ENCODE measurements around the gene SLC35A3.

The SLC35A3 gene

DNA sequence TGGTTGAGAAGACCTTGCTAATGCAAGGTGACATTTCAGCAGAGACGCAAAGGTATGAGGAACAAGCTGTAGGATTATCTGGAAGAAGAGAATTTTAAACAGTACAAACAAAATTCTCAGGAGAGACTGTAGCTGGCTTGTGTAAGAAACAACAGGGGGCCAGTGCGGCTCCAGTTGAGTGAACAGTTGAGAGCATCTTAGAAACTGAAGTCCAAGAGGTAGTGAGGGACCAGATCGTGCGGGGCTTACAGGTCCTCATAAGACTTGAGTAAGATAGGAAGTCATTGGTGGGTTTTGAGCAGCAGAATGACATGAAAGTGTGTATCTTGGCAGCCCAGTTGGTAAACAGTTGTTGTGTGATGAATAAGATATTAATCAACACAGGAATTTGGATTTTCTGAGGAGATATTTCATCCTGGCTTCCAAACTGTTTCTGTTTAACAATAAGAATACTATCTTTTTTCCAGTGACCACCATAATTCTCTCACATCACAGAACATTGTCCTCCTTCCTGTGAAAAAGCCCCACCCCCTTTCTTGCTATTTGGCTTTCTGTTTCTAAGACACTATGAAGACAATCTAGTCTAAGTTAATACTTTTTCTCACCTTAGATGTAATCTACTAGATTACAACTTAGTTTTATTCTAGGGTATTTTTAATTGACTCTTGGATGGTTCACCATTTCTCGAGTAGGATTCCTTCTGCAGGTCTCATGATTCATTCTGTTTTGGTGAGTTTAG is 100.6 kb downstream of the SLC35A3 start:
- Histone ChIP-seq H2BK12ac (ENCODE audit: low read length) (no peak overlapping the region), H2AFZ (ENCODE audit: low read length) (no peak overlapping the region), H3K9me3 (replicated peaks in 1 of 2; ENCODE audit: control insufficient read depth in 2 of 2, insufficient read depth in 1 of 2, low read depth in 1 of 2, low read length in 2 of 2) (no peaks in the 10 kb centered on the region), H3K4me1 (ENCODE audit: control insufficient read depth in 2 of 2, insufficient read depth in 1 of 2, low read depth in 1 of 2, low read length in 2 of 2) (no peaks in the 10 kb centered on the region), H3K4me3 (ENCODE audit: low read length in 2 of 2) (no peak overlapping the region), H4K8ac (ENCODE audit: low read depth, low read length) (no peak overlapping the region), H3K36me3 (replicated peaks in 1 of 2; ENCODE audit: control insufficient read depth in 2 of 2, insufficient read depth in 2 of 2, low read length in 2 of 2) (peaks cover 23 to 96% of the 10 kb centered on the region in 2 donors), H3K18ac (ENCODE audit: low read length) (no peak overlapping the region), H2BK120ac (ENCODE audit: low read depth, low read length) (no peak overlapping the region), H4K91ac (ENCODE audit: low read depth, low read length, poor library complexity) (no peak overlapping the region), H3K23ac (ENCODE audit: low read depth, low read length, poor library complexity) (no peak overlapping the region), H3K4ac (ENCODE audit: low read length) (no peak overlapping the region), H3K14ac (ENCODE audit: low read length) (no peak overlapping the region), H3K27me3 (ENCODE audit: control insufficient read depth in 3 of 3, insufficient read depth in 3 of 3, low read depth in 1 of 3, low read length in 3 of 3) (no peaks in the 10 kb centered on the region), H2AK5ac (ENCODE audit: low read depth, low read length) (no peak overlapping the region), H3K79me1 (ENCODE audit: low read depth, low read length) (no peaks in the 10 kb centered on the region), H2BK5ac (ENCODE audit: low read length) (no peak overlapping the region), H2BK15ac (ENCODE audit: low read length) (no peak overlapping the region), H3K9ac (ENCODE audit: low read depth, low read length, poor library complexity) (no peak overlapping the region), H3K27ac (replicated peaks; ENCODE audit: low read length) (no peak overlapping the region), H3K4me2 (ENCODE audit: insufficient read depth, low read length, poor library complexity, severe bottlenecking) (no peak overlapping the region)
- no CpG with 5 or more reads among the region's 5 CpGs for whole genome bisulfite sequencing, 2 donors (ENCODE audit: extremely low coverage in 2 of 2, insufficient read length in 2 of 2, insufficient replicate concordance in 1 of 2)
- DNase-seq (ENCODE audit: low spot score): no peak

DNA sequence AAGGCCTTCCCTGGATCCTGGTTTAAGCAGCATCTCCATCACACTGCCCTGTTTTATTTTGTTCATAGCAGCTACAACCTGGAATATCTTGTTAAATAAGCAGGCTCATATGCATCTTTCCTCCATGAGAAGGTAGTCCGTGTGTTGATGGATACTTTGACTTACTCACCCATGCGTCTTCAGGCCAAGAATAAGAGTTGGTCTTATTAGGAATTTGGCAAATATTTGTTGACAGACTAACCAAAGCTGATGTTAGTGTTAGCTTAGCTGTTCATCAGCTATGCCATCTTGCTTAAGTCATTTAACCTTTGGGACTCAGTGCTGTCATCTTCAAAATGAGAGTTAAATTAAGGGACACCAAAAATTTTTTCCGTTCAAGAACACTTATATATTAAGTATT is 103.7 kb downstream of the SLC35A3 start:
- peaks cover 17 to 99% of the 10 kb centered on the region in 2 donors for H3K36me3 ChIP-seq (replicated peaks in 1 of 2; ENCODE audit: control insufficient read depth in 2 of 2, insufficient read depth in 2 of 2, low read length in 2 of 2)
- WGBS, 2 donors (ENCODE audit: extremely low coverage in 2 of 2, insufficient read length in 2 of 2, insufficient replicate concordance in 1 of 2): no CpG with 5 or more reads among the region's 3 CpGs

DNA sequence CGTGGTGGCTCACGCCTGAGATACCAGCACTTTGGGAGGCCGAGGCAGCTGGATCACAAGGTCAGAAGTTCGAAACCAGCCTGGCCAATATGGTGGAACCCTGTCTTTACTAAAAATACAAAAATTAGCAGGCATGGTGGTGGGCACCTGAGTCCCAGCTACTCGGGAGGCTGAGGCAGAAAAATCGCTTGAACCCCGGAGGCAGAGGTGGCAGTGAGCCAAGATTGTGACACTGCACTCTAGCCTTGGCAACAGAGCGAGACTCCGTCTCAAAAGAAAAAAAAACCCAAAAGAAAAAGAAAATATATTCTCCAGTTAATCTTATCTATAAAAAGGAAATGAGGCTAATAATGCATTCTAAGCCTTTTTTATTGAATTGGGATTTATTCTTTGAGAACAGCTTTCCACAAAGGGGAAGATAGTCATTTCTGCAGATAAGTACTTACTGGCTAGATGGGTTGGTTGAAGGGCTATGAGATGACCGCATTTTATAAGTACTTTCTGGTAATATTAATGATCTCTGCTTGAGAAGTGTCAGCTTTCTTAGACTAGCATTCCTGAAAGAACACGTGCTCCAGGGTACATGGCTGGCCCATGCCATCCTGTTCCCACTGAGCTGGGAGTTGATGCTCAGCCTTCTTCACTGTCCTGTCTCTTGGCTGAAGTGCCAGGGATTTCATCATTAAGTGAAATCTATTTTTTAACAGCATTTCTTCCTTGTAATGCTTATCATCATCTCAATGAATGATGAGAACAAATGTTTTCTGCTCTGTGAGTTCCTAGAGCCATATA is 105.0 kb downstream of the SLC35A3 start:
- Histone ChIP-seq H2AK5ac (ENCODE audit: low read depth, low read length) (no peak overlapping the region), H3K23ac (ENCODE audit: low read depth, low read length, poor library complexity) (no peak overlapping the region), H2BK15ac (ENCODE audit: low read length) (no peak overlapping the region), H4K91ac (ENCODE audit: low read depth, low read length, poor library complexity) (no peak overlapping the region), H2BK120ac (ENCODE audit: low read depth, low read length) (no peak overlapping the region), H3K9me3 (replicated peaks in 1 of 2; ENCODE audit: control insufficient read depth in 2 of 2, insufficient read depth in 1 of 2, low read depth in 1 of 2, low read length in 2 of 2) (no peaks in the 10 kb centered on the region), H3K14ac (ENCODE audit: low read length) (no peak overlapping the region), H3K4me2 (ENCODE audit: insufficient read depth, low read length, poor library complexity, severe bottlenecking) (no peak overlapping the region), H3K79me1 (ENCODE audit: low read depth, low read length) (no peaks in the 10 kb centered on the region), H3K27me3 (ENCODE audit: control insufficient read depth in 3 of 3, insufficient read depth in 3 of 3, low read depth in 1 of 3, low read length in 3 of 3) (no peaks in the 10 kb centered on the region), H2AFZ (ENCODE audit: low read length) (no peak overlapping the region), H3K4ac (ENCODE audit: low read length) (no peak overlapping the region), H4K8ac (ENCODE audit: low read depth, low read length) (no peak overlapping the region), H3K27ac (replicated peaks; ENCODE audit: low read length) (no peak overlapping the region), H3K4me1 (ENCODE audit: control insufficient read depth in 2 of 2, insufficient read depth in 1 of 2, low read depth in 1 of 2, low read length in 2 of 2) (no peaks in the 10 kb centered on the region), H3K9ac (ENCODE audit: low read depth, low read length, poor library complexity) (no peak overlapping the region), H3K36me3 (replicated peaks in 1 of 2; ENCODE audit: control insufficient read depth in 2 of 2, insufficient read depth in 2 of 2, low read length in 2 of 2) (peaks cover 16 to 99% of the 10 kb centered on the region in 2 donors), H2BK5ac (ENCODE audit: low read length) (no peak overlapping the region), H3K4me3 (ENCODE audit: low read length in 2 of 2) (no peak overlapping the region), H3K18ac (ENCODE audit: low read length) (no peak overlapping the region), H2BK12ac (ENCODE audit: low read length) (no peak overlapping the region)
- no CpG with 5 or more reads among the region's 11 CpGs for WGBS, 2 donors (ENCODE audit: extremely low coverage in 2 of 2, insufficient read length in 2 of 2, insufficient replicate concordance in 1 of 2)
- no peak for DNase-seq (ENCODE audit: low spot score)

More for the DNA sequence above, 103.7 kb downstream of the SLC35A3 start:
- no peak overlapping the region for H3K9ac ChIP-seq (ENCODE audit: low read depth, low read length, poor library complexity)
- H4K8ac ChIP-seq (ENCODE audit: low read depth, low read length): no peak overlapping the region
- no peak overlapping the region for H4K91ac ChIP-seq (ENCODE audit: low read depth, low read length, poor library complexity)
- no peak overlapping the region for H2BK15ac ChIP-seq (ENCODE audit: low read length)
- H2BK12ac ChIP-seq (ENCODE audit: low read length): no peak overlapping the region
- no peak overlapping the region for H3K14ac ChIP-seq (ENCODE audit: low read length)
- no peak overlapping the region for H3K4me2 ChIP-seq (ENCODE audit: insufficient read depth, low read length, poor library complexity, severe bottlenecking)
- H2BK5ac ChIP-seq (ENCODE audit: low read length): no peak overlapping the region
- H3K27ac ChIP-seq (replicated peaks; ENCODE audit: low read length): no peak overlapping the region
- H3K9me3 ChIP-seq (replicated peaks in 1 of 2; ENCODE audit: control insufficient read depth in 2 of 2, insufficient read depth in 1 of 2, low read depth in 1 of 2, low read length in 2 of 2): no peaks in the 10 kb centered on the region
- H3K4me3 ChIP-seq (ENCODE audit: low read length in 2 of 2): no peak overlapping the region
- no peaks in the 10 kb centered on the region for H3K4me1 ChIP-seq (ENCODE audit: control insufficient read depth in 2 of 2, insufficient read depth in 1 of 2, low read depth in 1 of 2, low read length in 2 of 2)
- H3K23ac ChIP-seq (ENCODE audit: low read depth, low read length, poor library complexity): no peak overlapping the region
- no peak overlapping the region for H3K18ac ChIP-seq (ENCODE audit: low read length)
- no peaks in the 10 kb centered on the region for H3K79me1 ChIP-seq (ENCODE audit: low read depth, low read length)
- H2BK120ac ChIP-seq (ENCODE audit: low read depth, low read length): no peak overlapping the region
- DNase-seq (ENCODE audit: low spot score): no peak
- H3K4ac ChIP-seq (ENCODE audit: low read length): no peak overlapping the region
- no peaks in the 10 kb centered on the region for H3K27me3 ChIP-seq (ENCODE audit: control insufficient read depth in 3 of 3, insufficient read depth in 3 of 3, low read depth in 1 of 3, low read length in 3 of 3)
- H2AFZ ChIP-seq (ENCODE audit: low read length): no peak overlapping the region
- no peak overlapping the region for H2AK5ac ChIP-seq (ENCODE audit: low read depth, low read length)

DNA sequence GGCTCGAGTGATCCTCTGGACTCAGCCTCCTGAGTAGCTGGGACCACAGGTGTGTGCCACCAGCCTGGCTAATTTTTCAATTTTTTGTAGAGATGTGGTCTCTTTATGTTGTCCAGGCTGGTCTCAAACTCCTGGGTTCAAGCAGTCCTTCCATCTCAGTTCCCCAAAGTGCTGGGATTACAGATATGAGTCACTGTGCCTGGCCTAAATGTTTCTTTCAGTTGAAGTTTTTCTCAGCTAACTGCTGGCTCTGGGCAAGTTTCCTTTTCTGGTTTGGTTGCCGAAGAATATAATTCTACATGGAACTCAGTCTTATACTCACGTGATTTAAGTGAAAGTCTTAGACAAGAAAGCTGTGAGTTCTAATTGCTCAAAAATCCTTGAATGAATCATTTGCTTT is 106.0 kb downstream of the SLC35A3 start:
- Histone ChIP-seq H2BK5ac (ENCODE audit: low read length) (no peak overlapping the region), H3K14ac (ENCODE audit: low read length) (no peak overlapping the region), H3K23ac (ENCODE audit: low read depth, low read length, poor library complexity) (no peak overlapping the region), H4K8ac (ENCODE audit: low read depth, low read length) (no peak overlapping the region), H3K4me1 (ENCODE audit: control insufficient read depth in 2 of 2, insufficient read depth in 1 of 2, low read depth in 1 of 2, low read length in 2 of 2) (no peaks in the 10 kb centered on the region), H2BK15ac (ENCODE audit: low read length) (no peak overlapping the region), H2BK120ac (ENCODE audit: low read depth, low read length) (no peak overlapping the region), H3K79me1 (ENCODE audit: low read depth, low read length) (no peaks in the 10 kb centered on the region), H3K4ac (ENCODE audit: low read length) (no peak overlapping the region), H3K9ac (ENCODE audit: low read depth, low read length, poor library complexity) (no peak overlapping the region), H3K4me2 (ENCODE audit: insufficient read depth, low read length, poor library complexity, severe bottlenecking) (no peak overlapping the region), H4K91ac (ENCODE audit: low read depth, low read length, poor library complexity) (no peak overlapping the region), H3K27me3 (ENCODE audit: control insufficient read depth in 3 of 3, insufficient read depth in 3 of 3, low read depth in 1 of 3, low read length in 3 of 3) (no peaks in the 10 kb centered on the region), H3K9me3 (replicated peaks in 1 of 2; ENCODE audit: control insufficient read depth in 2 of 2, insufficient read depth in 1 of 2, low read depth in 1 of 2, low read length in 2 of 2) (no peaks in the 10 kb centered on the region), H3K18ac (ENCODE audit: low read length) (no peak overlapping the region), H2AK5ac (ENCODE audit: low read depth, low read length) (no peak overlapping the region), H2BK12ac (ENCODE audit: low read length) (no peak overlapping the region), H3K36me3 (replicated peaks in 1 of 2; ENCODE audit: control insufficient read depth in 2 of 2, insufficient read depth in 2 of 2, low read length in 2 of 2) (peaks cover 18 to 99% of the 10 kb centered on the region in 2 donors), H3K4me3 (ENCODE audit: low read length in 2 of 2) (no peak overlapping the region), H2AFZ (ENCODE audit: low read length) (no peak overlapping the region), H3K27ac (replicated peaks; ENCODE audit: low read length) (no peak overlapping the region)
- no peak for DNase-seq (ENCODE audit: low spot score)
- no CpG with 5 or more reads among the region's 3 CpGs for WGBS, 2 donors (ENCODE audit: extremely low coverage in 2 of 2, insufficient read length in 2 of 2, insufficient replicate concordance in 1 of 2)
